HG02642 (cell line): ENCODE measurements around the gene BCL2.

Source experiments
- ATAC-seq: cut with Tn5 transposase; IDR thresholded peaks from one replicate; pipeline ENCODE4 v1.9.1; 2021; ENCODE audit warnings: mild to moderate bottlenecking; ENCODE audit not compliant: unreplicated experiment, poor library complexity

Gene BCL2

DNA sequence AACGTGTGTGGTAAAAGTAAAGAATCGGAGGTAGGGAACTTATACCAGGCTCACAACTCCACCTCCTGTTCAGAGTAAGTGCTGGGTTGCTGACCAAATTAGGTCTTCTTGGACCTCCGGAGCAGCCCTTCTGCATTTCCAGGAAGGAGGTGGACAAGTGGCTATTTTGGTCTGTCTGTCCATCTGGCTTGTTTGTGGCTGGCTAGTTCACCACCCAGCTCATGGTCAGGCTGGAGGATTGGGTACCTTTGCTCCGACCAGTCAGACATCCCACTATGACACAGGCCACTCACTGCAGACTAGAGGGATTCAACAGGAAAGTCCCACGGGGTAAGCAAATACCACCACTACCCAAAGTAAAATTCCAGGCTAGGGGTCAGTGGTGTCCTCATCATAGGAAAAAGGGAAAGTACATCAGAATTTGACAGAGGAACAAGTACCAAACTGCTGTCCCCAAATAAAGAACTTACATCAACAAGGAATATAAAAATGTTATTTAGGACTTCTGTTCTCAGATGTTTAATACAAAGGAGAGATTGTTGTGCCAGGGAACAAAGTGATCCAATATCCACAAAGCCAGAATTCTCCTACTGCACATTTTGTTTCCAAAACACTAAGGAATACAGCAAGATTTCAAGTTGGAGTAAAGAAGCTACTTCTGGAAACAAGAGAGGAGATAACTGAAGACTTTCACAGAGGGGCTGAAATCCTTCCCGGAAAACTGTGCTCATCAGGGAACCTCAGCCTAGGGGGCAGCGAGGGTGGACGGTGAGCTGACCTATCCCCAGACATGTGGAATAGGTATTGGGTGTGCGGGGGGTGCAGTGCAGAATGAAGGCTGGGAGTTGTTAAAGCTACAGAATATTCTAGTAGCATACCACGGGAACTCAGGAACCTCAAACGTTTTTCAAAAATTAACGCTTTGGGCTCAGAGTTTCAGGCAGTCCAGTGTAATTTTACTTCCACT is 56.9 kb downstream of the BCL2 start:
- ATAC-seq = no peak

DNA sequence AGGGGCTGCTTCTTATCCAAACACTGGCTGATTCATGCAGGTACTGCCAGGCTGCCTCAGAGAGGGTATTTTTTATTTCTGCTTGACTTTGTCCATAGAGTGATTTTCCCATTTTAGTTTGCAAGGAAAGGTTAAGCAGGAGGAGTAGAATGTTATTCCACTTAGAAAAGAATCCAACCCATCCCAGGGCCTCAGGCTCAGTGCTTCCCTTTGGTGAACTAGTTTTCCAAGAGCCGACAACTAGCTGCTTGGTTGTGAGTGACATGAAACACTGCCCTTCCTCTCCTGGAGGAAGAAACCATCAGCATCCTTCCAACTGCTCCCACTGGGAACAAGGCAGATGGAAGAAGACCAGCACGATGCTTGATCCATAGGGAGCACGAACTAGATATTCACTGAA is 58.5 kb downstream of the BCL2 start:
- ATAC-seq = no peak

DNA sequence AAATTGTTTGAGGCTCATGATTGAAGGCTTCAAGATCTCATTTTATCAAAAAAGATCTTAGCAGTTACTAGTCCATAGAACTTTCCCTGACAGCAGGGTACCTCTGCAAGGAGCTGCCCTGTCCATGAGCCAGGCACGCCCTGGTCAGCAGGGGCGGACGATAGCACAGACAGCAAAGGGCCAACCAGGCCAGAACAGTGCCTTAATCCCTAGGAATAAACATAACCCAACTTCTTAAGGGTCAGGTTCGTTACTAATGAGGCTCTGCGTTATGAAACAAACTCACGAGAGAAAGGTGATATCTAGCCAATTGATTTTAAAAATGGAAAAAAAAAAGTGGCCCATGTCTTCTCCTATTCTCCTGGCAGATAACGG is 59.2 kb downstream of the BCL2 start:
- no peak for ATAC-seq

DNA sequence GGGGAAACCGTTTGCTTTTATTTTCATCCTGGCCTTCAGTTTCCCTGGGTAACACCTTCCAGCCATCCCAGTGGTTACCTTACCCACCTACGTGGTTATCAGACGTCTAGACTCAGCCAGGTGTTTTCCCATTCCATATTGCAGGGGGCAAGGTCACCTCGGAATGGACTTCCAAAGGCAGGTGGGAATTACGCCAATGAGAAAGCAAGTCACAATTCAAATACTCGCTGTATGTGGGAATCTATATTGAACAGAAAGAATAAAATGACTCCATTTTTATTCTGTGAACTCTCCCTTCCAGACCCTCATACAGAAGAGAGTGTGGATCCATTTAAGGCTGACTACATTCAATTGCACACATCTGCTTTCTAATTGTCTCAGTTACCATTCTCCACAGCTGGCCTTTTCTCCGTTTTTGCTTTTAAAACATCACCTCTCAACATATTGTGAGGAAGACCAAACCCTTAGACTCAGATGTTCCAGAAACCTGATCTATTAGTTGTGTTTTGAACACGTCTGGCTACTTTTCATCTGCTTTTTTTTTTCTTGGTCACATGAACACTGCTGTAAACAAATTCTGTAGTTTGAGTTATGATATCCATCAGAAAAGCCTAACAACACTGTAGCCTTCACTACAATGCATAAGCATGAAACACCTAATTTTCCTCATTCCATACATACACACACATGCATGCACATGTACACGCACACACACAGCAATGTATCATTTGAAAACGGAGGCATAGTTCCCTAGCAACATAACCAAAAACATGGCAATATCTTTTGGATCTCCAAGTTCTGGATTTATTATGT is 59.8 kb downstream of the BCL2 start:
- no peak for ATAC-seq

DNA sequence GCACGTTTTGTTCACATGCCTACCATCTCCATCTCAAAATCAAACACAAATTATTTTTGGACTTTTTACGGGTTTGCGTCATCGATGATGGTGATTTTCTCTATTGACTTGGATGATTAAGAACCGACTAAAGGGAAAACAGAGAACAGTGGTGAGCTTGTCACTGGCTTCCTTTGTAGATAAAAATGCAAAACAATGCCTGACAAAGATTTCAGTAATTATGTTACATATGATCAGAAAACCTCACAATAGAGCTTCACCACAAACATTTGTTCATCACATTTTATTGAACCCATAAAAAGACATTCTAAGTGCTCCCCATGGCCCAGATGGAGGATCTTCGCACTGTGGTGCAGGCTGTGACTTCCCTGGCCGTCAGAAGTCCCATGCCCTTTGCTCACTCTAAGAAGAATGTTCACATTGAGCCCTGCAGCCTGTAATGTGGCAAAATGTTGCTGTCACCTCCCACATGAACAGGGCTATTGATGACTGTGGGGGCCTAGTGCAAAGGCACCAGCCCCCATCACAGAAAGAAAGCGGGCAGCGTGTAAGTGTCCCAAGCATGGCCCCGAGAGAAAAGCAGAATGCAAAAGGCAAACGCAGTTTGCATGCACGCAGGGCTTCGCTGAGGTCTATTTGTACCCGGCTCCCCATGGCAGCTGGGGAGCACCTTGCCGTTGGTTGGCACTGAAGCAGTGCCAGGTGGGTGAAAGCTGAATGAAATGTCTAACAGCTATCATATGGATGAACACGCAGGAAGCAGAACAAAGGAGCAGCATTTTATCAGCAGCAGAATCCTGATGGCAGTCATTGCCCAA is 60.6 kb downstream of the BCL2 start:
- ATAC-seq = no peak

DNA sequence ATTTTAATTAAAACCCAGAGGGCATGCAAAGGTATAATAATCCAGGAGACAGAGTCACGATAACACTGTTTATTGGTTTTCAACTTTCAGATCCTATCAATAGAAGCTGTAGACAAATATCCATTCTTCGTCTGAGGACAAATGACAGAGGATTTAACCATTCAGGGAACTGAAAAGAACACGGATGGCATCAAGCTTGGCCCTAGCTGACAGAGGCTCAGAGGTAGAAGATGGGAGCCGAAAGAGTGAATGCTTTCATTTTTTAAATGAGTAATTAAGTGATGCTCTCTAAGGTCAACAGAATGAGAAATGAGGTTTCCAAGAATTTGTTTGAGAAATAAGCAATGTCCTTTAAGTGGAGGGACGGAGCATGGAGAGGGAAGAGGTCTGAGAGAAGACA is 62.1 kb downstream of the BCL2 start:
- no peak for ATAC-seq

DNA sequence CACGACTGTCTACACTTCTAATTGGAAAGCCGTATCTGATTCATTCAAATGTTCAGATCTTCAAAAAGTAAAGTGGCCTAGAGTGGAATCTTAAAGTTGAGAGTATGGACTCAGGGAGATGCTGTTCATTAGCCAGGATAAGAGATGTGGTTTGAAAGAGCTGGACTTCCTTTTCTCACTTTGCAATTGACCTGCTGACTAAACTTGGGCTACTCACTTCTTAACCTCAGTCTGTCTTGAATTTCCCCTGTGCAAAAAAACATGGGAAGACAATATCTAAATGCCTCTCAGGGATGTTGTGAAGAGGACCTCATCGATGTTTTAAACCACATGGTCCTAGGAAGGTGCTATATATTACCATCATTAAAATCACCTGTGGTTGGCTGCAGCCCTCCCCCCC is 64.1 kb downstream of the BCL2 start:
- no peak for ATAC-seq

DNA sequence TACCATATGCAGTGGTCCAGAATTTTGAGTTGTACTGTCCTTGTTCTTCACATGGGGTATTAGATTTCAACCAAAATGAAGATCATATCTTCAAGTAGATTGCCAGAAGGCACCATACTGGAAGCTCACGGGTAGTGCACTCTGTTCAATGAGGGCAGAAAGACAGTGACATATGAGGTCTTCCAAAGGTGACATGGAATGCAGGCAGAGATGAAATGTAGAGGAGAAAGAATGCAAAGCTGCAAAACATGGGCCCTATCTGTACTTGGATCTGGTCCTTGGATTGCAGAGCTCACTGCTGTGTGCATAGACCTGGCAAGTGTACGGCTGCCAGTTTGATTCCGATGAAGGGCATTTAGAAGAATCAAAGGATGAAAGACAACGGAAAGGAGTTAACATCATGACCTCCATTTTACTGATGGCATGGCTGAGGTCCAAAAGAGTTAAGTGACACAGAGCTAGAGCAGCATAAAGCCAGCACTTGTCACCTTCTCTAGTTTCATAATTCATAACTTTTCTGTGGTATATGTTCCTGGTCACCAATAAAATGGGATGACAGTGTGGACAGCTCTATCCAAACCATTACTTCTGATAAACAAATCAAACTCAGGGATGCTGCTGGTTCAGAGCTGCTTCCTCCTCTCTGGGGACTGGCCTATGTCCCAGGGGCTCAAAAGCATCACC is 64.7 kb downstream of the BCL2 start:
- ATAC-seq = no peak

DNA sequence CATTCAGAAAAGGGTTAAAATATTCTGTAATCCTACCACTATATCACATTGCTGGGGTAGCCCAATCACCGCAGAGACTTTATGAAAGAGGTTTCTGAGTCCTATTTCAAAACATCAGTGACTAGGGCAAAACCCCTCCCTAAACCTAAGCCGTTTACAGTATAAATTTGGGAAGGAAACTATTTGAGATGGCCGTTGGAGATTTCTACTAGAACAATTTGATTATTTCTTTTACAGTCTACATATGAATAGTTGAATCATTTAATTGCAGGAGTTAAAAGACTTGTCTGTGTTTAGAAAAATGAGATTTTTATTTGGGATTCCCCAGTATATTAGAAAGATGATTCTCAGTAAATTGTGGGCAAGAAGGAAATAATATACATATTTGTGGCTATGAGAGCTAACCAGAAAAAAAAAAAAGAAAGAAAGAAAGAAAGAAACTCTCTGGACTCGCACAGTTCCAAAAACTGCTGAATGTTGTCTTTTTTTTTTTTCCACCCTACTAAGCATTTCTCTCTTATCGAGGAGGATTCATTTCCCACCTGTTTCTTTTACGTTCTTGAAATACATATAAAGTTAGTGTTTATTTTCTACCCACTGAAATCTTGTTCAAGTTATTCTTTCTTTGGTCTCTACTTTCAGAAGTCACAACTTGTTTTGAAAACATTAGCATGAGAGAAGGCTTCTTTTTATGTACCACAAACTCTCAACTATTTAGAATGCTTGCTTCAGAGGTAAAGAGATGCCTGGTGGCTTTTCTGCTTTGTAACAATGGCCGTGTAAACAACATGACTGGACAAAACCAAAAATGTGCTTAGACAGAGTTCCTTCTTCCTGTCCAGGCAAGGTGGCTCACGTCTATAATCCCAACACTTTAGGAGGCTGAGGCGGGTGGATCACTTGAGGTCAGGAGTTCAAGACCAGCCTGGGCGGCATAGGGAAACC is 65.9 kb downstream of the BCL2 start:
- no peak for ATAC-seq

DNA sequence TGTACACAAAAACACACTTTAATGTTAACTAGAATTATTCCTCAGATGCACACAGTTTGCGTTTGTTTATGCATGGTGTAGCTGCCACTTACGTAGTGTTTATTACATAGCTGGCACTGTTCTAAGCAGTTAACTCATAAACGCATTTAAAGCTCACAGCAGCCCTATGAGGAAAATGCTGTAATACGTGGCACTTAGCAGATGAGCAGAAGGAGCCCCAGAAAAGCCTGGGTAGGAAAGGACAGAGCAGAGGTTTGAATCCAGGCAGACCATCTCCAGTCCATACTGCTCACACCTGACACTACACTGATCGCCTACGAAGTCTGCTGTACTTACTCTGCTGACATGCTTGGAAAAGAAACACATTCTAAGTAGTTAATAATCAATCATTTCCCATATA is 66.6 kb downstream of the BCL2 start:
- ATAC-seq = no peak

DNA sequence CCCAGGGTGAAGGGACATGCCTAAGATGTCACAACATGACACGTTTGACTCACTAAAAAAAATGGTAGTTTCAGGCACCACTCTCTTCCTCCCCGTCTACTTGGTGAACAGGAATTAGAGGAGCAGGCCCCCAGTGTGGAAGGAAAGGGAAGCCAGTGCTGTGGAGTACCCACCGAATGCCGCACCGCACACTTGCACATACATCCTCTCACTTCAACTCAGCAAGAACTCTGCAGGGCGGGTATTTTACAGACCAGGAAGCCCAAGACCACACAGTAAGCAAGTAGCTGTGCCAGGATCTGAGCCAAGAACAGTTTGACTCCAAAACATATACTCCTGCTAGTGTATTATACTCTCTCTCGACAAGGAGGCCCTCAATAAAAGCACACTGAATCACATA is 69.8 kb downstream of the BCL2 start:
- ATAC-seq = no peak

DNA sequence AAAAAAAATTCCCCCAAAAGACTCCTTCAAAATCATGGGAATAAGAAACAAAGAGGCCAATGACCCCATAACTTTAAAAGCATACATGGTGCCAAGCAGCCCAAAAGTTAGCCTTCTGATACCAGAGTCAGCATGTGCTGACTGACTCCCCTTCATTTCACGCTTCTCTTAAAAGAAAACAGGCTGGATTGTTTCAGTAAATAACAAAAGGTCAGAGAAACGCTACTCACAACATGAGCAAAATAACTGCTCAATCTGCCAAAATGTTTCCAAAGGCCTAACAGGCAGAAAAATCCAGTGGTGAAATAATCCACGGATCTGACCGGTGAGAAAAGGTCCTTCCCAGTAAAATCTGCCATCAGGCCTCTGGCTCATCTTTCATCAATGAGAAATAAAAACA is 71.6 kb downstream of the BCL2 start:
- no peak for ATAC-seq

DNA sequence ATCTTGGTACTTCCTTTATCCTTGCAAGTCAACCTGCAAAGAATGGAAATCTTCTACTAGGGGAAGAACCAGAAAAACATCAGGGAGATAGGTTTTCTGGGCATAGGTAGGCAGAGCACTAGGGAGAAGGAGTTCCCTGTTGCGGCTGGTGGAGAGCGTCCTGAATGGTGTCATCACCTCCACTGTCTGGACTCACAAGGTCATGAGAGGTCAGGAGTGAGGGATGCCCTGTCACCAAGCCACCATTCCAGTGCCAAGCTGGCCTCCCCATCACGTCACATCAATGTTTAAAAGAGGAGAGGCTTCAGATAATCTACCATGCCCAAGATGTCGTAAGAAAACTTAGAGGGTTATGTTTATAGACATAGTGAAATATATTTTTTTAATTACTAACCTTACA is 72.1 kb downstream of the BCL2 start:
- no peak for ATAC-seq

DNA sequence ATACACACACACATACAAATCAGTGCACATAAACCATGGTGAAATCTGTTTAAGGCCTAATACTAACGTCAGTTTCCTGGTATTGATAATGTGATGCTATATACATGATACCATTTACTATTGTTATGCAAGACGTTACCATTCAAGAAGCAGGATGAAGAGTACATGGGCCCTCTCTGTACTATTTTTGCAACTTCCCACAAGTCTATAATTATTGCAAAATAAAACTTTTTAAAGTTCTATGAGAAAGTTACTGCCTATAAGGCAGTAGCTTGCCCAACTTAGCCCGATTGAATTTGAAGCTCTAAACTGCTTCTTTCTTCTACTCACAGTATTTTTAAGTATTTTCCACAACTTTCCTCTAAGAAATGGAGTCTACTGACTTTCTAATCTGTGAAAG is 74.0 kb downstream of the BCL2 start:
- ATAC-seq = no peak

DNA sequence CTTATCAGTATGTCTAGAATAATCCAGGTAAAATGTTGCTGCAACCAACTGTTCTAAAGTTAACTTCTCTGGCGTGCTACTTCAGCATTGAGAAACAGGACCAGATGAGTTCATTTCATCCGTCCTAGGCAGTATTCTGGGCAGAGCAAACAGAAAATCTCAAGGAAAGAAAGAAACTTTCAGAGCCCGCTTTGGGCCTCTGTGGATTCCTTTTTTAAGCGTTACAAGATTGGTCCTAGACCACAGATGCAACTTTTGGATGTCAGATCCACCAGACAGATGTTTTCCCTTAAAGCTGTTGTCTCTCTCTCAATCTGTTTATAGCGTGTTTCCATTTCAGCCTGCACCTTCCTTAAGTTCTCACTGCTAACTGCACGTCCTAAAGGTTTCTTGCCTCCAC is 75.0 kb downstream of the BCL2 start:
- no peak for ATAC-seq

DNA sequence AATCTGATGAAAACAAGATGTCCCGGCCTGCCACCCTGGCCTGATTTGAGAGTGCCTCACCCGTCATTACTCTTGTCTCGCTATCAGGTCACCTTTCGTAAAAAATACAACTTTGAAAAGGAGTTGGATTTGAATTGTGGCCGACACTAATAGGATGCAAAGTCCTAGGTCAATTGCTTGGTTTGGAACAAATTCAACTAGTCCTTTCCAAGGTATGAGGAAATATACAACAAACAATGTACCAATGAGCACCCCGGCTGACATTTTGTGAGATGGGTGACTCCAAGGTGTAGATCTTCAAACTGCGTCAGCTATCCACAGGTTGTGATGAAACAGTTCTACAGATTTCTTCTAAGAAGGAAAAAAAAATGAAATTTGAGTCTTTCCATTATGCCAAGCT is 77.8 kb downstream of the BCL2 start:
- no peak for ATAC-seq

DNA sequence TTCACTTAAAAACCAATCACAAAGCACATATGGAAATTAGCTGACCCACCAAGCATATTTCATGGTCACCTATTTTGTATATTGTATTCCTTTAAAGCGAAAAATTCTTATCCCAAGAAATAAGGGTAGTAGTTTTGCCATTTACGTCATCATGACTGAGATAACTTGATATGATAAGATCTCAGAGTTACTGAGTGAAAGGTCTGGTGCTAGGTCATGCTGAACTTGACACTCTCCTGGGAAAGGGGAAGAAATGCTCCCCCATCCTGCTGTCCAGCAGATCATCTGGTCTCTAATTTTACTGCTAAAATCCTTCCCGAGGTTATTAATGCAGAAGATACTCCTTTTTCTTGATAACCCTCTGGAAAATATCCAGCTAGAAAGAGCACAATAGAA is 78.3 kb downstream of the BCL2 start:
- ATAC-seq = no peak

DNA sequence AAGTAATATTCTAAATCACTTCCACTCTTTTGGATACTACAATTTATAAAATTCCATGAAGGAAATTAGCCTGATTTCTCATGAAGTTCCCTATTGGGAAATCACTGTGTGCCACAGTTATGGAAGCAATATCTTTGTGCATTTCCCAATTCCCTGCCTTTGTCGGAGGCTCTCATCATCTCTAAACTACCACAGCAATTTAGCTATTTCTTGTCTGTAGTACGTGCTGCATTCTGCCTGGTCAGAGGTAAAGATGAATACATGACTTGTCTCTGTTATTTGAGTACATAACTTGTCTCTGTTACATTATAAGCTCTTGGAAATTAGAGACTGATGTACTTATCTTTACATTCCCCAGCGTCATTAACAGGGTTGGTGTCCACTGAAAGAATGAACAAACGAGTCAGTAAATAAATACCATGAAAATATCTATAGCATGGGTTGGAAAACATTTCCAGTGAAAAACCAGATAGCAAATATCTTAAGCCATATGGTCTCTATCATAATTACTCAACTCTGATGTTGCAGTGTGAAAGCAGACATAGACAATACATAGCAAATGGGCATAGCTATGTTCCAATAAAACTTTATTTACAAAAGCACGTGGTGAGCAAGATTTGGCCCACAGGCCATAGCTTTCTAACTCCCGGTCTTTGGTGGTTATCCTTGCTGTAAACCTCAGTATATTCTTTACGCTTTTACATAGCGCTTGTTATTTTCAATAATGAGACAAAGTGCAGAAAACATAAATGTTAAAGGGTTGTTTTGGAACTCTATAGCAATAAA is 78.8 kb downstream of the BCL2 start:
- ATAC-seq = no peak
